Pancreas (tissue), 10 donors: ENCODE data around the gene GRAMD2B. TPM values are rescaled to one million over a fixed set of nuclear protein-coding genes. Genes with fewer than 3 reads are reported as not detected.

Experiments
- ATAC-seq, 4 donors: fragments of 200-7000 bp; cut with Tn5 transposase; one replicate each; pipeline versions ENCODE4 v1.8.0 to v1.9.1; 2020; ENCODE audit warnings: mild to moderate bottlenecking in 4 of 4, moderate library complexity in 4 of 4
- DNase-seq, 6 donors: peaks; one replicate each; pipeline ENCODE4 v3.0.0-alpha.2; 2020
- FAIRE-seq: peaks from 2 replicates; lab custom pipeline; 2012; peaks lifted over from hg19 to GRCh38; lab: Jason Lieb, UNC
- H3K27ac ChIP-seq, 4 donors: fragments of 200-600 bp; sonication (generic); 1 replicate in 3 of 4; 2 replicates in 1 of 4; pipeline versions ENCODE4 v1.5.0 to v1.8.0; 2020
- H3K27me3 ChIP-seq, 4 donors: fragments of 200-600 bp; one replicate each; pipeline ENCODE4 v1.8.0; 2021
- H3K36me3 ChIP-seq, 3 donors: fragments of 200-600 bp; sonication (generic) in 1 of 3; one replicate each; pipeline versions ENCODE4 v1.5.0 to v1.8.0; 2020 to 2021
- H3K4me1 ChIP-seq, 3 donors: fragments of 200-600 bp; one replicate each; pipeline ENCODE4 v1.8.0; 2021
- H3K4me3 ChIP-seq, 4 donors: fragments of 200-600 bp; sonication (generic) in 2 of 4; one replicate each; pipeline versions ENCODE4 v1.5.0 to v1.8.0; 2020 to 2021
- H3K9me3 ChIP-seq, 4 donors: fragments of 200-600 bp; one replicate each; pipeline ENCODE4 v1.8.0; 2021
- CTCF ChIP-seq, 4 donors: fragments of 200-600 bp; sonication (generic) in 3 of 4; IDR thresholded peaks; one replicate each; pipeline versions ENCODE4 v1.5.0 to v1.8.0; 2021; ENCODE audit warnings: antibody characterized with exemption in 4 of 4
- WGBS, 2 donors: extraction: QIAGEN DNeasy Blood & Tissue Kit; methylation state at CpG; one replicate each; pipeline ENCODE4 v1.1.7; 2013; 5-methylcytosine and 5-hydroxymethylcytosine counted together
- intact Hi-C, 3 donors: fragments of 100-400 bp; cut with DNase I; formaldehyde crosslinking; loops; one replicate each; pipeline versions ENCODE4 v1.11.1 to v1.14.2; 2022
- polyA plus RNA-seq, 2 donors: library from polyadenylated mRNA; stranded (reverse); fragments of 200-250 nt; gene quantifications; one replicate each; pipeline ENCODE4 v1.2.3, GENCODE V29; 2013
- total RNA-seq, 6 donors: library from RNA; stranded (reverse); fragmentation: NEBNext Ultra II Directional in 4 of 6; extraction: Animal tissue kit (Norgen Biotek cat#: 25700) in 4 of 6; gene quantifications; one replicate each; pipeline versions ENCODE4 v1.2.1 to v1.2.4, GENCODE V29; 2021 to 2023
- donor health status: healthy with polysubstance abuse.
- donor health status: DM: no; HTN: no; CAD: no; lungs with moderate emphysema.
- donor health status: DM: no; HTN: no; CAD: no.
- donor health status: control.
- donor health status: control.
- donor health status: Bipolar disorder and iron deficiency.
- donor health status: DM: yes; HTN: yes; CAD: no.
- donor health status: DM: no; HTN: no; CAD: no.
- donor health status: DM: no; HTN: no; CAD: no.
- donor health status: DM: yes; HTN: yes; CAD: no.

Gene GRAMD2B
- total and polyA plus RNA-seq, 8 donors, result 4.4 to 11.8 (median 6.5) TPM

- Histone ChIP-seq H3K27ac (no peak overlapping the region), H3K36me3 (no peaks in the 10 kb centered on the region), H3K4me3 (no peak overlapping the region), H3K27me3 (no peaks in the 10 kb centered on the region), H3K4me1 (no peaks in the 10 kb centered on the region), H3K9me3 (no peaks in the 10 kb centered on the region)
- intact Hi-C loops, result no loop called here
- DNase-seq (no peak), ATAC-seq (no peak), FAIRE-seq (peak; percentile 81)
- no peak for TF ChIP-seq CTCF (IDR thresholded peaks at IDR 0.05)
These were observed 40.0 kb upstream of the GRAMD2B start for GRCh38 chr5:126383246-126383645.

GRCh38 chr5:126383776-126384175, 39.4 kb upstream of the GRAMD2B start:
- FAIRE-seq (no peak), DNase-seq (no peak), ATAC-seq (no peak)
- no peak overlapping the region for H3K4me3 ChIP-seq
- H3K4me1 ChIP-seq, result no peaks in the 10 kb centered on the region
- H3K27me3 ChIP-seq, result no peaks in the 10 kb centered on the region
- H3K9me3 ChIP-seq, result no peaks in the 10 kb centered on the region
- 91% methylated on average over 3 of the region's 3 CpGs for WGBS, 2 donors
- no peak for TF ChIP-seq CTCF (IDR thresholded peaks at IDR 0.05)
- intact Hi-C loops, result no loop called here
- no peak overlapping the region for H3K27ac ChIP-seq
- no peaks in the 10 kb centered on the region for H3K36me3 ChIP-seq

- H3K27ac ChIP-seq, result peak overlapping the region in 1 of 4 donors; percentile 48
- peak; percentile 79 for FAIRE-seq
These were observed 38.2 kb upstream of the GRAMD2B start for GRCh38 chr5:126384985-126385384.

GRCh38 chr5:126385524-126386502, 37.4 kb upstream of the GRAMD2B start:
- no peaks in the 10 kb centered on the region for H3K4me1 ChIP-seq
- intact Hi-C loops, result no loop called here

More at GRCh38 chr5:126384985-126385384, 38.2 kb upstream of the GRAMD2B start:
- no peak for TF ChIP-seq CTCF (IDR thresholded peaks at IDR 0.05)
- H3K36me3 ChIP-seq, result no peaks in the 10 kb centered on the region
- H3K4me3 ChIP-seq, result no peak overlapping the region
- no peaks in the 10 kb centered on the region for H3K27me3 ChIP-seq
- peak in 3 of 4 donors; percentile 31 to 62 (median 55) for ATAC-seq
- no peaks in the 10 kb centered on the region for H3K4me1 ChIP-seq
- no peaks in the 10 kb centered on the region for H3K9me3 ChIP-seq
- WGBS, 2 donors, result 80 to 87% methylated on average over 3 of the region's 3 CpGs
- intact Hi-C loops, result no loop called here
- no peak for DNase-seq

More at GRCh38 chr5:126385524-126386502, 37.4 kb upstream of the GRAMD2B start:
- Histone ChIP-seq H3K36me3 (no peaks in the 10 kb centered on the region), H3K27ac (peak overlapping the region in 2 of 4 donors; percentile 4 to 48), H3K4me3 (no peak overlapping the region), H3K9me3 (no peaks in the 10 kb centered on the region), H3K27me3 (no peaks in the 10 kb centered on the region)
- 85 to 90% methylated on average over 6 of the region's 6 CpGs for WGBS, 2 donors
- no peak for DNase-seq
- ATAC-seq, result no peak
- TF ChIP-seq CTCF (IDR thresholded peaks at IDR 0.05), result no peak
- no peak for FAIRE-seq
